GM23338 (cell line): Measurements from ENCODE around the gene LPP. TPM values are rescaled to one million over a fixed set of nuclear protein-coding genes. Genes with fewer than 3 reads are reported as not detected.
A peak's percentile ranks its signal among the peaks of the same experiment; 100 is the strongest.

Experiments used
- ATAC-seq: fragments of 200-7000 bp; cut with Tn5 transposase; 3 replicates; pipeline ENCODE4 v1.9.1; 2020
- DNase-seq: peaks from one replicate; pipeline ENCODE4 v3.0.0-alpha.2; 2015; ENCODE audit warnings: low spot score
- H2AFZ ChIP-seq: fragments of 200-600 bp; sonication (generic); 2 replicates; pipeline ENCODE4 v1.8.0; 2016; ENCODE audit warnings: antibody characterized with exemption, mild to moderate bottlenecking, moderate library complexity
- H3F3A ChIP-seq: fragments of 200-600 bp; sonication (generic); replicated peaks from 2 replicates; pipeline ENCODE4 v1.8.0; 2017; ENCODE audit warnings: antibody characterized with exemption, mixed run types, low read depth
- H3K27ac ChIP-seq: fragments of 200-600 bp; sonication (generic); 2 replicates; pipeline ENCODE4 v1.6.1; 2016; ENCODE audit warnings: low read depth
- H3K27me3 ChIP-seq: fragments of 200-600 bp; sonication (generic); 2 replicates; pipeline ENCODE4 v1.8.0; 2016; ENCODE audit warnings: mild to moderate bottlenecking, mixed run types, moderate library complexity; ENCODE audit not compliant: insufficient read depth
- H3K36me3 ChIP-seq: fragments of 200-600 bp; sonication (generic); 2 replicates; pipeline ENCODE4 v1.8.0; 2016; ENCODE audit warnings: mild to moderate bottlenecking; ENCODE audit not compliant: insufficient read depth
- H3K4me1 ChIP-seq: fragments of 200-600 bp; sonication (generic); 2 replicates; pipeline ENCODE4 v1.8.0; 2016; ENCODE audit warnings: mild to moderate bottlenecking, moderate library complexity; ENCODE audit not compliant: insufficient read depth
- H3K4me2 ChIP-seq: fragments of 200-600 bp; sonication (generic); 2 replicates; pipeline ENCODE4 v1.7.1; 2017; ENCODE audit warnings: mixed run types
- H3K4me3 ChIP-seq: fragments of 200-600 bp; sonication (generic); 2 replicates; pipeline ENCODE4 v1.6.1; 2016; ENCODE audit warnings: mixed run types
- H3K79me2 ChIP-seq: fragments of 200-600 bp; sonication (generic); replicated peaks from 2 replicates; pipeline ENCODE4 v1.8.0; 2017; ENCODE audit warnings: mild to moderate bottlenecking; ENCODE audit not compliant: insufficient read depth
- H3K9me2 ChIP-seq: fragments of 200-600 bp; sonication (generic); 2 replicates; pipeline ENCODE4 v1.8.0; 2017; ENCODE audit not compliant: insufficient read depth
- H4K20me1 ChIP-seq: fragments of 200-600 bp; sonication (generic); replicated peaks from 2 replicates; pipeline ENCODE4 v1.8.0; 2017; ENCODE audit warnings: mild to moderate bottlenecking; ENCODE audit not compliant: insufficient read depth
- H3K27ac Mint-ChIP-seq: 2 replicates; pipeline ENCODE4 v1.8.0; 2020; ENCODE audit warnings: inconsistent platforms, mild to moderate bottlenecking, moderate library complexity, mixed read lengths
- H3K27me3 Mint-ChIP-seq: 3 replicates; pipeline ENCODE4 v1.8.0; 2022; ENCODE audit warnings: low read depth, mild to moderate bottlenecking, moderate library complexity, mixed read lengths, inconsistent platforms; ENCODE audit not compliant: insufficient read depth, poor library complexity
- H3K36me3 Mint-ChIP-seq: 3 replicates; pipeline ENCODE4 v1.8.0; 2021; ENCODE audit warnings: low read depth, mild to moderate bottlenecking, inconsistent platforms, moderate library complexity, mixed read lengths
- H3K4me1 Mint-ChIP-seq: 3 replicates; pipeline ENCODE4 v1.8.0; 2020; ENCODE audit warnings: mild to moderate bottlenecking, inconsistent platforms, mixed read lengths
- H3K4me3 Mint-ChIP-seq: 3 replicates; pipeline ENCODE4 v1.8.0; 2021; ENCODE audit warnings: moderate library complexity, mild to moderate bottlenecking, inconsistent platforms, mixed read lengths
- H3K9me3 Mint-ChIP-seq: 3 replicates; pipeline ENCODE4 v1.8.0; 2020; ENCODE audit warnings: moderate library complexity, mild to moderate bottlenecking, inconsistent platforms, mixed read lengths
- EZH2 ChIP-seq: fragments of 200-600 bp; sonication (generic); IDR thresholded peaks from one replicate; pipeline ENCODE4 v1.8.0; 2017; ENCODE audit warnings: antibody characterized with exemption, mild to moderate bottlenecking, low read depth; ENCODE audit not compliant: unreplicated experiment
- EZH2phosphoT487 ChIP-seq: fragments of 200-600 bp; sonication (generic); IDR thresholded peaks from one replicate; pipeline ENCODE4 v1.8.1; 2018; ENCODE audit warnings: antibody characterized with exemption; ENCODE audit not compliant: unreplicated experiment
- JUNB ChIP-seq: IDR thresholded peaks from one replicate; pipeline ENCODE4 v1.6.1; 2016; ENCODE audit warnings: antibody characterized with exemption; ENCODE audit not compliant: unreplicated experiment
- NANOG ChIP-seq: IDR thresholded peaks from 2 replicates; pipeline ENCODE4 v1.6.1; 2016; ENCODE audit warnings: antibody characterized with exemption, borderline replicate concordance
- POLR2AphosphoS5 ChIP-seq: IDR thresholded peaks from 2 replicates; pipeline ENCODE4 v1.6.1; 2016; ENCODE audit warnings: antibody characterized with exemption, low read depth
- ZNF114 ChIP-seq: fragments of 250-450 bp; sonication (Bioruptor Pico); IDR thresholded peaks from 2 replicates; pipeline ENCODE4 v1.5.0; 2020; ENCODE audit warnings: mild to moderate bottlenecking, moderate library complexity
- ZNF462 ChIP-seq: fragments of 250-450 bp; sonication (Bioruptor Pico); IDR thresholded peaks from 2 replicates; pipeline ENCODE4 v1.5.0; 2020; ENCODE audit warnings: mild to moderate bottlenecking, moderate library complexity
- polyA plus RNA-seq: library from polyadenylated mRNA; unstranded; fragments of >200 nt; fragmentation: Nextera tagmentation; extraction: Ambion mirVana; gene quantifications from 2 replicates; pipeline ENCODE4 v1.2.1, GENCODE V29; 2016
- total RNA-seq: library from RNA; depleted of rRNA; stranded (reverse); fragments of >200 nt; shearing (Covaris generic); gene quantifications from 2 replicates; pipeline ENCODE4 v1.2.3, GENCODE V29; 2014

LPP gene
- total and polyA plus RNA-seq, 2 experiments from 2014 or later: 23.0 to 35.2 TPM

- no peak for TF ChIP-seq ZNF462 (CRISPR knock-in tag)
- no peak for TF ChIP-seq EZH2phosphoT487
- TF ChIP-seq POLR2AphosphoS5: no peak
- TF ChIP-seq EZH2: no peak
- TF ChIP-seq JUNB: no peak
Observed at GRCh38 chr3:188832961-188833721, 679.2 kb downstream of the LPP start (continued).

GRCh38 chr3:188834349-188834748 lies 680.4 kb downstream of the LPP start:
- no peak overlapping the region for H3K4me2 ChIP-seq
- no peaks in the 10 kb centered on the region for H4K20me1 ChIP-seq
- H3K79me2 ChIP-seq: no peaks in the 10 kb centered on the region
- no peaks in the 10 kb centered on the region for H3K4me1 ChIP-seq
- no peak overlapping the region for H3K27ac ChIP-seq
- Mint-ChIP-seq H3K27ac (no peak overlapping the region), H3K27me3 (no peaks in the 10 kb centered on the region), H3K4me1 (peaks cover 9% of the 10 kb centered on the region; the same call in 2 of the 3 replicates), H3K36me3 (no peaks in the 10 kb centered on the region; the same call in 2 of the 3 replicates), H3K9me3 (peaks cover 3% of the 10 kb centered on the region; the same call in 1 of the 3 replicates), H3K4me3 (no peak overlapping the region)
- no peaks in the 10 kb centered on the region for H3K36me3 ChIP-seq
- no peak overlapping the region for H2AFZ ChIP-seq
- DNase-seq: peak; percentile 44
- no peaks in the 10 kb centered on the region for H3K27me3 ChIP-seq
- ATAC-seq: peak; percentile 27; the same call in 1 of the 3 replicates
- no peak overlapping the region for H3K4me3 ChIP-seq
- H3K9me2 ChIP-seq: no peaks in the 10 kb centered on the region
- no peaks in the 10 kb centered on the region for H3F3A ChIP-seq
- TF ChIP-seq ZNF114: no peak
- no peak for TF ChIP-seq NANOG
- no peak for TF ChIP-seq ZNF462 (CRISPR knock-in tag)
- TF ChIP-seq POLR2AphosphoS5: no peak
